PC-9 (cell line): ENCODE data around the gene MMD. TPM values are rescaled to one million over a fixed set of nuclear protein-coding genes. Genes with fewer than 3 reads are reported as not detected.

Source experiments
- BruUV-seq: library from RNA; stranded (reverse); fragments of 400-500 nt; replicated peaks from 2 replicates; lab custom pipeline; 2021; lab: Mats Ljungman, UMichigan
- CTCF ChIA-PET: fragments of 300-600 bp; sonication (Branson Sonifier 250); formaldehyde crosslinking; loops from one replicate; lab custom pipeline; 2022; ENCODE audit warnings: antibody characterized with exemption; lab: Charles Lee
- POLR2A ChIA-PET: fragments of 300-600 bp; sonication (Branson Sonifier 250); formaldehyde crosslinking; loops from one replicate; lab custom pipeline; 2022; ENCODE audit warnings: antibody characterized with exemption; ENCODE audit not compliant: unreplicated experiment; lab: Charles Lee
- DNase-seq, 2 experiments: peaks; one replicate each; pipeline versions ENCODE4 v3.0.0 to v3.0.0-alpha.2; 2015 to 2022; ENCODE audit warnings: mixed read lengths in 1 of 2
- H2AFZ ChIP-seq: fragments of 200-600 bp; sonication (generic); 2 replicates; pipeline ENCODE4 v1.8.1; 2017; ENCODE audit warnings: antibody characterized with exemption
- H3F3A ChIP-seq: fragments of 200-600 bp; sonication (generic); 2 replicates; pipeline ENCODE4 v1.8.1; 2017; ENCODE audit warnings: antibody characterized with exemption, mild to moderate bottlenecking, low read depth; ENCODE audit not compliant: insufficient read depth
- H3K27ac ChIP-seq: fragments of 200-600 bp; sonication (generic); 2 replicates; pipeline ENCODE4 v1.6.1; 2016; ENCODE audit warnings: mixed run types
- H3K27me3 ChIP-seq: fragments of 200-600 bp; sonication (generic); 2 replicates; pipeline ENCODE4 v1.6.1; 2016; ENCODE audit warnings: low read depth, mixed run types; ENCODE audit not compliant: insufficient read depth
- H3K36me3 ChIP-seq: fragments of 200-600 bp; sonication (generic); 2 replicates; pipeline ENCODE4 v1.6.1; 2016; ENCODE audit warnings: low read depth, mixed run types
- H3K4me1 ChIP-seq: fragments of 200-600 bp; sonication (generic); replicated peaks from 2 replicates; pipeline ENCODE4 v1.6.1; 2016; ENCODE audit warnings: mixed run types; ENCODE audit not compliant: insufficient read depth
- H3K4me2 ChIP-seq: fragments of 200-600 bp; sonication (generic); 2 replicates; pipeline ENCODE4 v1.6.1; 2017; ENCODE audit warnings: mixed run types
- H3K4me3 ChIP-seq: fragments of 200-600 bp; sonication (generic); 2 replicates; pipeline ENCODE4 v1.6.1; 2016; ENCODE audit warnings: mixed run types
- H3K79me2 ChIP-seq: fragments of 200-600 bp; sonication (generic); 2 replicates; pipeline ENCODE4 v1.6.1; 2017; ENCODE audit warnings: low read depth, mixed run types
- H3K9me2 ChIP-seq: fragments of 200-600 bp; sonication (generic); 2 replicates; pipeline ENCODE4 v1.8.1; 2017; ENCODE audit warnings: mild to moderate bottlenecking; ENCODE audit not compliant: insufficient read depth
- H3K9me3 ChIP-seq: fragments of 200-600 bp; sonication (generic); 2 replicates; pipeline ENCODE4 v1.8.1; 2016; ENCODE audit warnings: low read depth; ENCODE audit not compliant: insufficient read depth
- H4K20me1 ChIP-seq: fragments of 200-600 bp; sonication (generic); 2 replicates; pipeline ENCODE4 v1.8.1; 2017; ENCODE audit not compliant: insufficient read depth
- CTCF ChIP-seq: fragments of 200-600 bp; sonication (generic); conservative IDR thresholded peaks from 2 replicates; pipeline ENCODE4 v1.6.1; 2017; ENCODE audit warnings: mixed run types, antibody characterized with exemption, mild to moderate bottlenecking, moderate library complexity
- EZH2 ChIP-seq: fragments of 200-600 bp; sonication (generic); IDR thresholded peaks from 2 replicates; pipeline ENCODE4 v1.8.0; 2017; ENCODE audit warnings: antibody characterized with exemption, low read depth
- intact Hi-C: fragments of 100-400 bp; cut with micrococcal nuclease; formaldehyde crosslinking; loops from one replicate; pipeline ENCODE4 v1.10.0; 2022; ENCODE audit not compliant: unreplicated experiment
- total RNA-seq: library from RNA; stranded (reverse); gene quantifications from 2 replicates; pipeline ENCODE4 v1.2.3, GENCODE V29; 2021

Gene MMD
- total RNA-seq, 1 experiment from 2014 or later, result 7.2 TPM

- BruUV-seq, result no TSS peak
- H3F3A ChIP-seq, result no peaks in the 10 kb centered on the region
- ChIA-PET CTCF (no interaction called here), POLR2A (no interaction called here)
- H3K36me3 ChIP-seq, result no peaks in the 10 kb centered on the region
- no peaks in the 10 kb centered on the region for H3K79me2 ChIP-seq
- no peak for TF ChIP-seq CTCF
- intact Hi-C loops, result no loop called here
- H3K9me3 ChIP-seq, result 0 out of 2 replicates have a peak, but pooled peaks cover 8% of the 10 kb centered on the region
- no peak for DNase-seq
- no peaks in the 10 kb centered on the region for H3K9me2 ChIP-seq
- H3K27ac ChIP-seq, result no peak overlapping the region
- no peaks in the 10 kb centered on the region for H3K27me3 ChIP-seq
- no peak overlapping the region for H2AFZ ChIP-seq
- no peak overlapping the region for H3K4me3 ChIP-seq
- no peaks in the 10 kb centered on the region for H4K20me1 ChIP-seq
- H3K4me1 ChIP-seq, result no peaks in the 10 kb centered on the region
- no peak overlapping the region for H3K4me2 ChIP-seq
These were observed 60.7 kb downstream of the MMD start for GRCh38 chr17:55360971-55361370.

GRCh38 chr17:55356434-55357328, 65.0 kb downstream of the MMD start:
- Histone ChIP-seq H2AFZ (no peak overlapping the region), H4K20me1 (no peaks in the 10 kb centered on the region), H3K9me3 (0 out of 2 replicates have a peak, but pooled peaks cover 8% of the 10 kb centered on the region), H3K27me3 (no peaks in the 10 kb centered on the region), H3F3A (no peaks in the 10 kb centered on the region), H3K36me3 (no peaks in the 10 kb centered on the region), H3K4me1 (no peaks in the 10 kb centered on the region), H3K9me2 (no peaks in the 10 kb centered on the region), H3K4me3 (no peak overlapping the region), H3K79me2 (no peaks in the 10 kb centered on the region), H3K4me2 (no peak overlapping the region), H3K27ac (no peak overlapping the region)
- TF ChIP-seq CTCF, result peak; percentile 92
- TF ChIP-seq EZH2, result no peak
- BruUV-seq, result no TSS peak
- DNase-seq, result peak; percentile 51 to 56
- ChIA-PET CTCF (interaction anchor here (0.5 to 1.8 kb wide), 5 partner anchors 53 to 363 kb away, joined by 3 to 6 read pairs (median 4); no protein-coding TSS in a partner anchor), POLR2A (no interaction called here)
- intact Hi-C loops, result loop anchor here (1.0 to 2.0 kb wide), 2 partner anchors 76 to 158 kb away; no protein-coding TSS in a partner anchor

- Histone ChIP-seq H3K27ac (no peak overlapping the region), H3K4me1 (no peaks in the 10 kb centered on the region), H3K4me3 (no peak overlapping the region), H3F3A (no peaks in the 10 kb centered on the region), H3K79me2 (no peaks in the 10 kb centered on the region), H3K36me3 (no peaks in the 10 kb centered on the region), H4K20me1 (no peaks in the 10 kb centered on the region), H2AFZ (no peak overlapping the region), H3K9me3 (no peaks in the 10 kb centered on the region), H3K27me3 (no peaks in the 10 kb centered on the region), H3K9me2 (no peaks in the 10 kb centered on the region), H3K4me2 (no peak overlapping the region)
- TF ChIP-seq CTCF (no peak), EZH2 (no peak)
- no peak for DNase-seq
- intact Hi-C loops, result no loop called here
- ChIA-PET CTCF (interaction anchor here (0.6 kb wide), 1 partner anchor 381 kb away, joined by 3 read pairs; no protein-coding TSS in a partner anchor), POLR2A (no interaction called here)
- no TSS peak for BruUV-seq
These were observed 66.7 kb downstream of the MMD start for GRCh38 chr17:55354941-55355340.
